Measurements from ENCODE around the gene CD244. TPM values are rescaled to one million over a fixed set of nuclear protein-coding genes. Genes with fewer than 3 reads are reported as not detected.
"Not testable (repeated sequence)": the region's sequence is repeated elsewhere in the genome, so short reads cannot be mapped to it uniquely, and the experiment has no call there.

The CD244 gene
- total RNA-seq, 4 donors from 2014 or later, result 0.80 to 2.8 (median 1.3) TPM; not detected in 1

DNA sequence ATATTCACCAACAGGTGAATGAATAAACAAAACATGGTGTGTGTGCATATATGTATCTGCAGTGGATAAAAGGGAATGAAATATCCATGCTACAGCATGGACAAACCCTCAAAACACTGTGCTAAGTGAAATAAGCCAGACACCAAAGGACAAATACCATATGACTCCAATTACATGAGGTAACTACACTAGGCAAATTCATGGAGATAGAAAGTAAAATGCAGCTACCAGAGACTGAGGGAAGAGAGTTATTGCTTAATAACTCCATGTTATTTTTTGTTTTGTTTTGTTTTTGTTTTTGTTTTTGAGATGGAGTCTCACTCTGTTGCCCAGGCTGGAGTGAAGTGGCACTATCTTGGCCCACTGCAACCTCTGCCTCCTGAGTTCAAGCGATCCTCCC, 19.9 kb upstream of the CD244 start:
- no peak for DNase-seq
- TF ChIP-seq POLR2A (IDR thresholded peaks at IDR 0.05), result no peak
- TF ChIP-seq, protein P1, sequence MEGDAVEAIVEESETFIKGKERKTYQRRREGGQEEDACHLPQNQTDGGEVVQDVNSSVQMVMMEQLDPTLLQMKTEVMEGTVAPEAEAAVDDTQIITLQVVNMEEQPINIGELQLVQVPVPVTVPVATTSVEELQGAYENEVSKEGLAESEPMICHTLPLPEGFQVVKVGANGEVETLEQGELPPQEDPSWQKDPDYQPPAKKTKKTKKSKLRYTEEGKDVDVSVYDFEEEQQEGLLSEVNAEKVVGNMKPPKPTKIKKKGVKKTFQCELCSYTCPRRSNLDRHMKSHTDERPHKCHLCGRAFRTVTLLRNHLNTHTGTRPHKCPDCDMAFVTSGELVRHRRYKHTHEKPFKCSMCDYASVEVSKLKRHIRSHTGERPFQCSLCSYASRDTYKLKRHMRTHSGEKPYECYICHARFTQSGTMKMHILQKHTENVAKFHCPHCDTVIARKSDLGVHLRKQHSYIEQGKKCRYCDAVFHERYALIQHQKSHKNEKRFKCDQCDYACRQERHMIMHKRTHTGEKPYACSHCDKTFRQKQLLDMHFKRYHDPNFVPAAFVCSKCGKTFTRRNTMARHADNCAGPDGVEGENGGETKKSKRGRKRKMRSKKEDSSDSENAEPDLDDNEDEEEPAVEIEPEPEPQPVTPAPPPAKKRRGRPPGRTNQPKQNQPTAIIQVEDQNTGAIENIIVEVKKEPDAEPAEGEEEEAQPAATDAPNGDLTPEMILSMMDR (IDR thresholded peaks at IDR 0.05), result no peak
- no peaks in the 10 kb centered on the region for H3K27me3 ChIP-seq
- no peaks in the 10 kb centered on the region for H3K4me1 ChIP-seq
- H3K27ac ChIP-seq, result no peak overlapping the region
- no peak overlapping the region for H3K4me3 ChIP-seq
- no peaks in the 10 kb centered on the region for H3K36me3 ChIP-seq
- H3K9me3 ChIP-seq, result no peaks in the 10 kb centered on the region

DNA sequence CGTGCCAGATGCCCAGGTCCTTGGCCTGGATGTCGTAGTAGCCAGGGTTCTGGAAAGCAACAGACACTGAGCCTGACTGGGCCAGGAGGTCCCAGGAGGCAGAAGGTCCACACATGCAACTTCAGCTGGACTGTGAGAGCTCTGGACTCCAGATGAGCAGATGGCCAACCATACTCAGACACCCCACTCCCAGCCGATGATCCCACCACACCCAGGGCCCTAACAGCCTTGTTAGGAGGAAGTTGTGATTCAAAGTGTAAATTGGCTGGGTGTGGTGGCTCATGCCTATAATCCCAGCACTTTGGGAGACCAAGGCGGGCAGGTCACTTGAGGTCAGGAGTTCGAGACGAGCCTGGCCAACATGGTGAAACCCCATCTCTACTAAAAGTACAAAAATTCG, 18.6 kb upstream of the CD244 start:
- H3K4me3 ChIP-seq, H3K9me3 ChIP-seq, DNase-seq, H3K4me1 ChIP-seq, H3K27me3 ChIP-seq, H3K27ac ChIP-seq, H3K36me3 ChIP-seq: not testable (repeated sequence)

DNA sequence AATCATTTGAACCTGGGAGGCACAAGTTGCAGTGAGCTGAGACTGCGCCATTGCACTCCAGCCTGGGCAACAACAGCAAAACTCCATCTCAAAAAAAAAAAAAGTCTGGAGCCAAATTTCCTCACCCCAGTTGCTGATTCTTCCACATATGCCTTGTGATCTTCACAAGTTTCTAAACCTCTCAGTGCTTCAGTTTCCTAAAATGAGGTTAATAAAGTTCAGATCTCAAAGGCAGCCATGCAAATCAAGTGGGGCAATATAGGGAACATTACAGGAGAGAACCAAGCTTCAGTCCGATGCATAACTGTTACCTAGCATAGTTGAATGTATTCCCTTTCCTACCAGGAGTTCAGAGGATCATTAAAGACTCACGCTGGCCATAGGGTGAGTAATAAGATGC, 17.5 kb upstream of the CD244 start:
- TF ChIP-seq POLR2A (IDR thresholded peaks at IDR 0.05), result no peak
- TF ChIP-seq, protein P1 (IDR thresholded peaks at IDR 0.05), result no peak
- H3K4me3 ChIP-seq, result no peak overlapping the region
- no peaks in the 10 kb centered on the region for H3K9me3 ChIP-seq
- H3K36me3 ChIP-seq, result no peaks in the 10 kb centered on the region
- no peak overlapping the region for H3K27ac ChIP-seq
- DNase-seq, result no peak
- H3K27me3 ChIP-seq, result no peaks in the 10 kb centered on the region
- no peaks in the 10 kb centered on the region for H3K4me1 ChIP-seq

DNA sequence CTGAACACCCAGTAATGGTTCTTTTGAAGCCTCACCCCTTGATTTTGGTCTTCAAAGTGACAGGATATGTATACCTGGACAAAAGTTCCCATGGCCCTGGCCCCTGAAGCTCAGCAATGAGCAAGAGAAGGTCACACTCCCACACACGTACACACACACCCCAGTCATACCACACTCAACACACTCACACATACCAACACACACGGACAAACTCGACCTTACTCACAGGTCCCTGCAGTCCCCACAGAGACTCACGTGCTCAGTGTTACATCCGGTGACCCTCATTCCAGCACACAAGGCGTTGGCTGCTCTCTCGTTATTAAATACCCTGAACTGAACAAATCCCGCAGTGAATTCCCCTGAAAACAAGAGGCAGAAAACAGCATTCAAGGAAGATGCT, 16.4 kb upstream of the CD244 start:
- Histone ChIP-seq H3K27ac (no peak overlapping the region), H3K4me3 (no peak overlapping the region), H3K36me3 (no peaks in the 10 kb centered on the region), H3K9me3 (no peaks in the 10 kb centered on the region), H3K4me1 (no peaks in the 10 kb centered on the region), H3K27me3 (no peaks in the 10 kb centered on the region)
- DNase-seq, result no peak
- TF ChIP-seq, protein P1 (IDR thresholded peaks at IDR 0.05), result no peak
- TF ChIP-seq POLR2A (IDR thresholded peaks at IDR 0.05), result no peak

DNA sequence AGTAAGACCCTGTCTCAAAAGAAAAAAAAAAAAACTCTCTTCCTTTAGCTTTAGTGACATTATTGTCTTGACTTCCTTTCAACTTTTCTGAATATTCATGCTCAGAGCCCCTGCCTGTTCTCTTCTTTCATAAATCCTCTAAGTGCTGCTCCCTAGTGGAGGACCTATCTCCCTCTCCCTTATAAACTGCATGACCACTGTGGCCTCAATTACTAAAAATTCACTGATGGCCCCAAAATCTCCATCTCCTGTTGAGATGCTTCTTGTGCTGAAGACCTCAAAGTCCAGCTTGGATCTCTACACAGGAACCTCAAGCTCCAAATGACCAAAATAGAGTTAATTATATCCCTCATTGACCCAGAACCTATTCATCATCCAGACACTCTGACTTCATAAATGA, 14.5 kb upstream of the CD244 start:
- no peaks in the 10 kb centered on the region for H3K4me1 ChIP-seq
- H3K27me3 ChIP-seq, result no peaks in the 10 kb centered on the region
- no peaks in the 10 kb centered on the region for H3K36me3 ChIP-seq
- H3K9me3 ChIP-seq, result no peaks in the 10 kb centered on the region
- no peak overlapping the region for H3K27ac ChIP-seq
- no peak overlapping the region for H3K4me3 ChIP-seq
- TF ChIP-seq, protein P1 (IDR thresholded peaks at IDR 0.05), result peak in 3 of 6 experiments; percentile 23 to 47 (median 41)
- no peak for TF ChIP-seq POLR2A (IDR thresholded peaks at IDR 0.05)
- no peak for DNase-seq

DNA sequence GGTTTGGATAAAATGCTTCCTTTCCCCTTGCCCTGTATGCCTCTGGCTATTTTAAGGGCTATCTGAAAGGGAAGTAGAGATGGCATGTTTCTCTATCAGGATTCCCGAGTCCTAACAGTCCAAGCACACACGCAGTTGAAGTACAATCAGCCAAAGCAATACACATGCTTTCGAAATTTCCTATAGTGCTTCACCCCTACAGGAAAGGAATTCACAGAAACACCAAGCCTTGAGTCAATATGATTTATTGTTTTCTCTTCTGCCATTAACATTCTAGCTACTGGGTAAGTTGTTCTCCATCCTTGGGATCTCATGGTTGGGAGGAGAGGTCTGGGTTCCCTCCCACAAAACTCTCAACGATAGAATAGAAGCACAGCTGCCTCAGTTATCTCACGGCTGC, 13.6 kb upstream of the CD244 start:
- DNase-seq, result no peak
- no peaks in the 10 kb centered on the region for H3K27me3 ChIP-seq
- H3K4me1 ChIP-seq, result no peaks in the 10 kb centered on the region
- no peak overlapping the region for H3K27ac ChIP-seq
- H3K9me3 ChIP-seq, result no peaks in the 10 kb centered on the region
- no peak for TF ChIP-seq POLR2A (IDR thresholded peaks at IDR 0.05)
- TF ChIP-seq, protein P1 (IDR thresholded peaks at IDR 0.05), result no peak
- no peaks in the 10 kb centered on the region for H3K36me3 ChIP-seq
- H3K4me3 ChIP-seq, result no peak overlapping the region

DNA sequence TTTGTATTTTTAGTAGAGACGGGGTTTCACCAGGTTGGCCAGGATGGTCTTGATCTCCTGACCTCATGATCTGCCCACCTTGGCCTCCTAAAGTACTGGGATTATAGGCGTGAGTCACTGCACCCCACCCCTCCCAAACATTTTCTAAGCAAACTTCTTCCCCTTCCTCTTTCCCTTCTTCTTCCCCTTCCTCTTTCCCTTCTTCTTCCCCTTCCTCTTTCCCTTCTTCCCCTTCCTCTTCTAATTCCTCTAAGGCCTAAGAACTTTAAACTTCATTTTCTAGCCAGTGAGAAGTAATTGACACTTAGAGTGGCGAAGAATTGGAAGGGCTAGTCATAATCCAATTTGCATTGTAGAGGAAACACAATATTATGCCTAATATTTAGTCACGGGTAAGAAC, 12.9 kb upstream of the CD244 start:
- H3K4me1 ChIP-seq, H3K36me3 ChIP-seq, H3K27me3 ChIP-seq, DNase-seq, H3K27ac ChIP-seq, H3K9me3 ChIP-seq, H3K4me3 ChIP-seq: not testable (repeated sequence)
